HepG2 (cell line): ENCODE data around the gene NSG2. TPM values are rescaled to one million over a fixed set of nuclear protein-coding genes. Genes with fewer than 3 reads are reported as not detected.

ENCODE experiments used
- BCL6 ChIP-seq: IDR thresholded peaks from 2 replicates; pipeline ENCODE4 v1.6.1; 2016; ENCODE audit warnings: missing genetic modification reagents, missing compliant biosample characterization
- CENPX ChIP-seq: sonication (generic); formaldehyde crosslinking; IDR thresholded peaks from 2 replicates; pipeline ENCODE4 v1.9.0; 2021; ENCODE audit warnings: mild to moderate bottlenecking, missing genetic modification reagents, moderate library complexity
- FOXP1 ChIP-seq, 2 experiments: fragments of 450-650 bp in 1 of 2; IDR thresholded peaks; 2 replicates each; pipeline ENCODE4 v1.6.1; 2017 to 2018; ENCODE audit warnings: antibody characterized with exemption in 1 of 2
- HMGXB3 ChIP-seq: sonication (generic); formaldehyde crosslinking; IDR thresholded peaks from 2 replicates; pipeline ENCODE4 v1.4.0; 2020; ENCODE audit warnings: missing genetic modification reagents, borderline replicate concordance
- HMGXB4 ChIP-seq, 2 experiments: sonication (generic) in 1 of 2; formaldehyde crosslinking in 1 of 2; IDR thresholded peaks; 2 replicates each; pipeline versions ENCODE4 v1.4.0 to v1.6.1; 2018 to 2020; ENCODE audit warnings: missing genetic modification reagents in 2 of 2, borderline replicate concordance in 1 of 2, low read depth in 1 of 2, mild to moderate bottlenecking in 1 of 2, missing biosample characterization in 1 of 2
- IKZF4 ChIP-seq: sonication (generic); formaldehyde crosslinking; IDR thresholded peaks from 2 replicates; pipeline ENCODE4 v1.5.1; 2020; ENCODE audit warnings: borderline replicate concordance, mild to moderate bottlenecking, low read depth, missing genetic modification reagents; ENCODE audit errors: not compliant biosample characterization
- ISL2 ChIP-seq: sonication (generic); formaldehyde crosslinking; IDR thresholded peaks from 2 replicates; pipeline ENCODE4 v1.5.0; 2020; ENCODE audit warnings: missing genetic modification reagents
- KLF12 ChIP-seq: sonication (generic); formaldehyde crosslinking; IDR thresholded peaks from 2 replicates; pipeline ENCODE4 v1.4.0; 2020; ENCODE audit warnings: missing genetic modification reagents, borderline replicate concordance
- MTF1 ChIP-seq: sonication (generic); formaldehyde crosslinking; IDR thresholded peaks from 2 replicates; pipeline ENCODE4 v1.5.0; 2020; ENCODE audit warnings: missing genetic modification reagents
- NAIF1 ChIP-seq: sonication (generic); formaldehyde crosslinking; IDR thresholded peaks from 2 replicates; pipeline ENCODE4 v1.5.0; 2020; ENCODE audit warnings: mild to moderate bottlenecking, missing genetic modification reagents, borderline replicate concordance
- NPAS2 ChIP-seq: sonication (generic); formaldehyde crosslinking; IDR thresholded peaks from 2 replicates; pipeline ENCODE4 v1.8.0; 2022; ENCODE audit warnings: mild to moderate bottlenecking, missing genetic modification reagents, borderline replicate concordance
- NR1H2 ChIP-seq: sonication (generic); formaldehyde crosslinking; IDR thresholded peaks from 2 replicates; pipeline ENCODE4 v1.8.1; 2022; ENCODE audit warnings: low read depth, missing genetic modification reagents, borderline replicate concordance
- NR2F6 ChIP-seq, 2 experiments: IDR thresholded peaks; 2 replicates each; pipeline ENCODE4 v1.6.1; 2016; ENCODE audit warnings: antibody characterized with exemption in 1 of 2, mild to moderate bottlenecking in 1 of 2
- RBAK ChIP-seq: sonication (generic); formaldehyde crosslinking; IDR thresholded peaks from 2 replicates; pipeline ENCODE4 v1.5.1; 2020; ENCODE audit warnings: mild to moderate bottlenecking, missing genetic modification reagents
- RFXAP ChIP-seq: sonication (generic); formaldehyde crosslinking; IDR thresholded peaks from 2 replicates; pipeline ENCODE4 v1.4.0; 2020; ENCODE audit warnings: missing genetic modification reagents, borderline replicate concordance
- SMARCE1 ChIP-seq: fragments of 450-650 bp; IDR thresholded peaks from 2 replicates; pipeline ENCODE4 v1.6.1; 2017; ENCODE audit warnings: borderline replicate concordance
- SMC3 ChIP-seq: IDR thresholded peaks from 2 replicates; pipeline ENCODE4 v1.6.1; 2011; ENCODE audit warnings: low read length, improper control_type of control experiment
- SOX6 ChIP-seq, 2 experiments: fragments of 450-650 bp in 1 of 2; sonication (generic) in 1 of 2; formaldehyde crosslinking in 1 of 2; IDR thresholded peaks; 2 replicates each; pipeline versions ENCODE4 v1.4.0 to v1.6.1; 2017 to 2020; ENCODE audit warnings: antibody characterized with exemption in 1 of 2, mild to moderate bottlenecking in 1 of 2, missing genetic modification reagents in 1 of 2
- ZBTB42 ChIP-seq: sonication (generic); formaldehyde crosslinking; IDR thresholded peaks from 2 replicates; pipeline ENCODE4 v1.5.0; 2020; ENCODE audit warnings: mild to moderate bottlenecking, missing genetic modification reagents
- ZFP36 ChIP-seq: fragments of 150-350 bp; IDR thresholded peaks from 2 replicates; pipeline ENCODE4 v1.6.1; 2018; ENCODE audit warnings: borderline replicate concordance, low read length, low read depth; ENCODE audit not compliant: partially characterized antibody
- ZNF337 ChIP-seq: sonication (generic); formaldehyde crosslinking; IDR thresholded peaks from 2 replicates; pipeline ENCODE4 v1.5.1; 2020; ENCODE audit warnings: missing genetic modification reagents, low read depth, mild to moderate bottlenecking, borderline replicate concordance
- ZNF547 ChIP-seq: sonication (generic); formaldehyde crosslinking; IDR thresholded peaks from 2 replicates; pipeline ENCODE4 v1.5.1; 2020; ENCODE audit warnings: mild to moderate bottlenecking, missing genetic modification reagents
- ZNF629 ChIP-seq: sonication (generic); formaldehyde crosslinking; conservative IDR thresholded peaks from 2 replicates; pipeline ENCODE4 v1.5.0; 2020; ENCODE audit warnings: missing genetic modification reagents
- ZNF709 ChIP-seq: sonication (generic); formaldehyde crosslinking; IDR thresholded peaks from 2 replicates; pipeline ENCODE4 v1.5.0; 2020; ENCODE audit warnings: mild to moderate bottlenecking, missing genetic modification reagents
- ZSCAN20 ChIP-seq: sonication (generic); formaldehyde crosslinking; IDR thresholded peaks from 2 replicates; pipeline ENCODE4 v1.4.0; 2020; ENCODE audit warnings: missing genetic modification reagents, mild to moderate bottlenecking, borderline replicate concordance
- polyA plus RNA-seq, 8 experiments: library from polyadenylated mRNA; depleted of rRNA in 3 of 8; stranded (reverse) in 7 of 8; unstranded in 1 of 8; fragments of >200 nt; fragmentation: Illumina TruSeq in 4 of 8; extraction: Trizol in 4 of 8; gene quantifications; 2 replicates each; pipeline versions ENCODE4 v1.2.1 to v1.2.3, GENCODE V29; 2011 to 2016; ENCODE audit warnings: low read depth in 4 of 8, missing spikeins in 1 of 8, mixed read lengths in 1 of 8; ENCODE audit not compliant: insufficient read depth in 1 of 8
- total RNA-seq, 5 experiments: library from RNA; depleted of rRNA; stranded (reverse); fragments of >200 nt; fragmentation: Illumina TruSeq; extraction: Trizol; gene quantifications; 2 replicates each; pipeline ENCODE4 v1.2.3, GENCODE V29; 2016; ENCODE audit warnings: low read depth in 1 of 5

NSG2 gene
- total and polyA plus RNA-seq, 2 of the 13 experiments (the other 11 are each of a cell fraction or from before 2014, with no cell fraction given): 0.21 TPM; not detected in 1

- TF ChIP-seq ZFP36 (no peak), HMGXB4 (CRISPR knock-in tag; IDR thresholded peaks at IDR 0.05; ENCODE audit: borderline replicate concordance in 1 of 2, low read depth in 1 of 2) (peak; percentile 59 to 61; a peak in 3 of 4 replicates), ZBTB42 (CRISPR knock-in tag) (no peak), SOX6 (IDR thresholded peaks at IDR 0.05) (no peak), SOX6 (CRISPR knock-in tag; IDR thresholded peaks at IDR 0.05) (no peak; the same call in 1 of the 2 replicates), MTF1 (CRISPR knock-in tag) (no peak), NPAS2 (CRISPR knock-in tag) (no peak), HMGXB3 (CRISPR knock-in tag) (0 out of 2 replicates have a peak, but pooled peaks have one; percentile 30), IKZF4 (CRISPR knock-in tag) (peak; percentile 61), ZSCAN20 (CRISPR knock-in tag) (no peak), ZNF629 (CRISPR knock-in tag) (no peak), SMC3 (peak; percentile 79), NR1H2 (CRISPR knock-in tag) (no peak), BCL6 (CRISPR knock-in tag) (peak; percentile 25; the same call in 1 of the 2 replicates), ZNF709 (CRISPR knock-in tag) (peak; percentile 62; the same call in 1 of the 2 replicates), ISL2 (CRISPR knock-in tag) (no peak), NAIF1 (no peak), CENPX (CRISPR knock-in tag) (no peak), KLF12 (CRISPR knock-in tag) (no peak), ZNF547 (CRISPR knock-in tag) (0 out of 2 replicates have a peak, but pooled peaks have one; percentile 54), SMARCE1 (no peak), RFXAP (CRISPR knock-in tag) (0 out of 2 replicates have a peak, but pooled peaks have one; percentile 46), ZNF337 (CRISPR knock-in tag) (no peak), RBAK (CRISPR knock-in tag) (no peak), NR2F6 (IDR thresholded peaks at IDR 0.05) (no peak), NR2F6 (CRISPR knock-in tag; IDR thresholded peaks at IDR 0.05) (peak; percentile 39; the same call in 1 of the 2 replicates), FOXP1 (IDR thresholded peaks at IDR 0.05) (no peak), FOXP1 (CRISPR knock-in tag; IDR thresholded peaks at IDR 0.05) (no peak)
These were observed at the start of gene NSG2 (continued) for GRCh38 chr5:174045470-174046025.
